HG02588 (cell line): ENCODE data around the gene HAX1.
"Not testable (repeated sequence)": the region's sequence is repeated elsewhere in the genome, so short reads cannot be mapped to it uniquely, and the experiment has no call there.

Experiments used
- ATAC-seq: cut with Tn5 transposase; IDR thresholded peaks from one replicate; pipeline ENCODE4 v1.9.1; 2021; ENCODE audit warnings: mild to moderate bottlenecking, moderate library complexity; ENCODE audit not compliant: unreplicated experiment

The HAX1 gene

DNA sequence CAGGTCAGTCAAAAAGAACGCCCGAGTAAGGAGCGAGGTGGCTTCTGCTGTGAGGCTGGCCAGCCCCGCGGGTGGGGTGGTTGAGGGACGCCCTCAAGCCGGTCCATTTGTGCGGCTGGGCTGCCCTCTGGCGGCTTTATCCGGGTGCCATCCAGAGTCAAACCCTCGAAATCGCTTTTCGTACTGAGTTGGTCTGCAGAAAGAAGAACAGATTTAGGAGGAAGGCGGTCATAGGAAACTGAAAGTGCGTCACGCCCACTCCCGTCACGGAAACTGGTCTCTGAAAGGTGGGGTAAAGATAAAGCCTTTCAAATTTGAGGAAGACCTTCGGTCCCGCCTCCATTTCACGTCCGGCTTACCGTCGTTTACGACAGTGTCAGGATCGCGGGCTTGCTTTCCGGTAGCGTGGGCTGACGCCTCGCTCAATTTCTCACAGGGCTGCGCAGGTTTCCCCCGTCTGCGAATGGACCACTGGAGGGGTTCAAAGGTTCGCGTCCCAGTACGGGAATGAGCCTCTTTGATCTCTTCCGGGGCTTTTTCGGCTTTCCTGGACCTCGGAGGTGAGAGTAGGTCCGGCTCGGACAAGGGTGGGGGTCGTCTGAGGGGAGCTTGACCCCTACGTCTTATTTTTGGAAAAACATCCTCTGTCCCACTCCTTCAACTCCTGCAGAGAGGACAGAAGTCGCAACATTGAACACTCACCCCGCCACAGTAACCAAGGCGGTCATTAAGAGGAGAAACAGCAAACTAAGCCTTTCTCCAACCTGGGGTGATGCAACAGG is at the start of gene HAX1:
Gene HAX1 (plus strand): TSS at position 413 of the 782 bp plus-strand sequence. CDS start 95 bp downstream, at position 508.
- ATAC-seq, result peak; percentile 82

DNA sequence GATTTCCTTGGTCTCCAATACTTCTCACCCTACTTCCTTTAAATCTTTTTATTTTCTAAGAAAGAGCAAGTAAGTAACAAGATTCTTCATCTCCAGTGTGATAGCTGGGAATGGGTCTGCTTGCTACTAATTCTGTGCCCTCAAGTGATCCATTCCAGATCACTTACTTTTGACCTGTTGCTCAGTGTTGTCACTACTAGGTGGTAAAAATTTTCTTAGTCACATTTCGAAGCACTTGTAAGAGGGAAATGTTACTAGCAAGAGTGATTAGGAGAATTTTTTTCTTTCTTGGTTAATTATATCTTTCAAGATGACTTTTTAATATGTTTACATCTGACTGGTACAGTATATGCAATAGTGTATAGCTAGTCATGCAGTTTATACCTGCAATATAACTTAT is 49.5 kb upstream of the HAX1 start:
- no peak for ATAC-seq

DNA sequence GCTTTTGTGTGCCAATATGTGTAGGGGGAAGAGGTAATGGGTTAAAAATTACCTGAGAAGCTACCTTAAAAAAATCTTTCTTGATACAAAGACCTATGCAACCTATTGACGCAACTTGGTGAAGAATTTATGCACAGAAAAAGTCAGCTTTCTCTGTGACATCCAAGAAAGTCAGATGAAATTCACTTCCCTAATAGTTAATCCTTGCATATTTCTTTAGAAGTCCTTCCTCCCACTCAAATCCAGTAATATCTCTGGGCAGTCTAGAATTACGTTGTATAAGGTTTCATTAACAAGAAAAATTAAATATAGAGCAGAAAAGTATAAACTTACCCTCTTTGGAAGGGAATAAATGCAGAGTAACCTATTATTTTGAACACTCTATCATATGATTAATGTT is 48.8 kb upstream of the HAX1 start:
- ATAC-seq, result no peak

GRCh38 chr1:154225370-154225769 is 47.1 kb upstream of the HAX1 start:
- no peak for ATAC-seq

DNA sequence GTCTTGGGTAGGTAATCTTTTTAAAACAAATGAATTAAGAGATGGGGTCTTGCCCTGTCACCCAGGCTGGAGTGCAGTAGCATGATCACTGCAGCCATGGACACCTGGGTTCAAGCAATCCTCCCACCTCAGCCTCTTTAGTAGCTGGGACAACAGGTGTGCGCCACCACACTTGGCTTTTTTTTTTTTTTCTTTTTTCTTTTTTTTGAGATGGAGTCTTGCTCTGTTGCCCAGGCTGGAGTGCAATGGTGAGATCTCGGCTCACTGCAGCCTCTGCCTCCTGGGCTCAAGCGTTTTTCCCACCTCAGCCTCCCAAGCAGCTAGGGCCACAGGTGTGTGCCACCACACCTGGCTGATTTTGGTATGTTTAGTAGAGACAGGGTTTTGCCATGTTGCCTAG is 41.3 kb upstream of the HAX1 start:
- not testable (repeated sequence) for ATAC-seq

DNA sequence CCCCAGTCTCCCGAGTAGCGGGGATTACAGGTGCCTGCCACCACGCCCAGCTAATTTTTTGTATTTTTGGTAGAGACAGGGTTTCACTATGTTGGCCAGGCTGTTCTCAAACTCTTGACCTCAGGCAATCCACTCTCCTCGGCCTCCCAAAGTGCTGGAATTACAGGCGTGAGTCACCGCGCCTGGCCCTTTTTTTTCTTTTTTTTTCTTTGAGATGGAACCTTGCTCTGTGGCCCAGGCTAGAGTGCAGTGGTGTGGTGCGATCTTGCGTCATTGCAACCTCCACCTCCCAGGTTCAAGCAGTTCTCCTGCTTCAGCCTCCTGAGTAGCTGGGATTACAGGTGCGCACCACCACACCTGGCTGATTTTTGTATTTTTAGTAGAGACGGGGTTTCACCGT is 39.3 kb upstream of the HAX1 start:
- not testable (repeated sequence) for ATAC-seq

GRCh38 chr1:154236855-154237254 is 35.6 kb upstream of the HAX1 start:
- ATAC-seq, result no peak

GRCh38 chr1:154237435-154237834 is 35.0 kb upstream of the HAX1 start:
- ATAC-seq, result no peak

- ATAC-seq, result no peak
These were observed 34.4 kb upstream of the HAX1 start for GRCh38 chr1:154237880-154238506.

GRCh38 chr1:154239491-154239890 is 32.9 kb upstream of the HAX1 start:
- ATAC-seq, result no peak

DNA sequence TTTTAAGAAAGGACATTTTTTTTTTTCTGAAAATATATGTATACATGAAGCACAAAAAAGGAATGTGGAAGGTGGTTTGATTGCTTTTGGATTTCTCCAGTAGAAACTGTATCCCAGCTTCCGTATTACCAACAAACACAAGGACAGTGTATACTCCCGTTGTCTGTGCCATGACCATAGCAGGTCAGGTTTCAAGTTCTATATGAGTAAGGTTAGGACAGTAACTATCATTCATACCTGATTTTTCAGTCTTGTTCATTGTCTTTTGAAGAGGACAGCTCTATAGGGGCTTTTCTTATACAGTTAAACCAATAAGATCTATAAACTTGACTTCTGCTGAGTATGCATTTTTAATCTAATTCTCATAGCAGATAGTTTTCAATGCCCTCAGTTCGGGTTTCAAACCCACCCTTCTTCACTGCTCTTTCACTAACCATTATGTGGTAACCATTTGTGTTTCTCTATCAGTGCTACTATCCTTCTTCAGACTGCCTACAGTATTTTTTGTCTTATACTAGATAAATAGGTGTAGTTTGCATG is 32.1 kb upstream of the HAX1 start:
- ATAC-seq, result no peak

DNA sequence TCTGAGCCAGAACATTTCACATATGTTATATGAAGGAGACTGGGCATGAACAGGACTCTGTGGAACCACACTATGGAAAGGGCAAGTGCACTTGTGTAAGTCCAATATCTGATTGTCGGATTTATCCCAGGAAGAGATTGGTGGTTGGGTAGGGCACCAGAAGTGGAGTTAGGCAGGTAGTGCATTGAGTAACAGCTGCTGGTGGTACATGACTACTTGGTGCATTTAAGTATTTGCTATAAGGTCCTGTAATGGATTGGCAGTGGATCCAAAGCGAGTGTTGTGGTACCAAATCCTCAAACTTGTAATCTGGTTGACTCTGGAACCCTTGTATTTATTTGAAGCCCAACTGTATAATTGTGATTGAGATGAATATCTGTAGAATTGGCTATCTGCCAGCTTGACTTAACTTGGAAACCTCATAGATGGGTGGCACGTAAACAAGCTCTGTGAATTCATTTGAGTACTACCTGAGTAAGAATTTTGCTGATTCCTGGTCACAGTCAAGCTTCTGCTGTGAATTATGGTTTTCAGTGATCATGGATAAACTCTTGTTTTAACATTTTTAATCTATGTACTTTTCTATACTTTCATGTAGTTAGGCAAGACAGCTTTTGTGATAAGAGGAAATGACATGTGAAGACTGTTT is 30.6 kb upstream of the HAX1 start:
- ATAC-seq, result no peak

- ATAC-seq, result no peak
These were observed 18.8 kb upstream of the HAX1 start for GRCh38 chr1:154253671-154254070.

DNA sequence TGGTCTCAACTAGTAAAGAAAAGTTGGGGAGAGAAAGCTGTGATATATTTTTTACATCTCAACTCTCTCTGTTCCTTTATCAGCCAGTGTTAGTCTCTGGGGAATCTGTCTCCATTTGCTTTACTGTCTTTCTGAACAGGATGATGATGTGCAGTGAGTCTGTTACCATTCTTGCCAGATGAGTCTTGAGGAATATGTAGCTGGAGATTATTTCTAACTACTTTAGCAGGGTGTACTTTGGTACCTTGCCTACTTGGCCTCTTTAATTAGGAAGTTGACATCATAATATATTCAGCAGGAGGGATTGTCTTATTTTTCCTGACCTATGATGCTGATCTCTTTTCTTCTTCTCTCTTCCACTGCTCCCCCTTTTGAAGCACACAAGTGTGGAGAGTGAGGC is 15.7 kb upstream of the HAX1 start:
- ATAC-seq, result no peak

GRCh38 chr1:154258784-154259183 is 13.6 kb upstream of the HAX1 start:
- ATAC-seq, result no peak

DNA sequence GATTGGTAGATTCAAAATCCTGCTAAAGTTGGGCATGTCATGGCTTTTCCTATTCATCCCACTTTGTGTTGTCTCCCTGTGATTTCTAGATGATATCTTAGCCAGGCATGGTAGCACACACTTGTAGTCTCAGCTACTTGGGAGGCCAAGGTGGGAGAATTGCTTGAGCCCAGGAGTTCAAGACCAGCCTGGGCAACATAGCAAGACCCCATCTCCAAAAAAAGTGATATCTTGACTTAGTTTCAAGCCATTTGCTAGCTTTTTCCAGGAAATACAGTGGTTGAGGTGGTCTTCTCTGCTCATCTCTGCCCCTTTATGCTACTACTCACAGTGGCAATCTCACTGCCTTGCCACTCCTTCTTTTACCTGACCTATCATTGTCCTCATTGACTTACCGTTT is 12.3 kb upstream of the HAX1 start:
- ATAC-seq, result no peak

GRCh38 chr1:154263465-154264332 is 8.7 kb upstream of the HAX1 start:
- ATAC-seq, result no peak

GRCh38 chr1:154264454-154264853 is 8.0 kb upstream of the HAX1 start:
- no peak for ATAC-seq

- ATAC-seq, result no peak
These were observed 6.8 kb upstream of the HAX1 start for GRCh38 chr1:154265586-154265985.

DNA sequence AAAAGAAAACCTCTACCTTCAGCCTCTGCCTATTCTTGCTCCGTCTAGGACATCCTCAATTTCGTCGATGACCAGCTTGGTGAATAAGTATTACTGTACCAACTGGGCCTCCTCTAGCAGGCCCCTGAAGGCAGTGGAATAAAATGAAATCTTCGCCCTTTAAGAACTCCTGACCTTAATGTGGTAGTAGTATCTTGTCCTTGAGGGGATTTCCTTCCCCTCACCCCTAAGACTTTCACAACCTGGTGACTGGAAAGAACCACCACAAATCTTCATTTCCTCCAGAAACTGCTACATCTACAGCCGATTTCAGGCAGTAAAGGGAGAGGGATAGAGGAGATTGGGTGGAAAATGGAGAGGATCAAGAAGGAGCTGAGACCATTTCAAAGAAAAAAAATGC is 1.6 kb upstream of the HAX1 start:
- no peak for ATAC-seq
